Measurements from ENCODE around the gene TNFRSF8.

Gene TNFRSF8

GRCh38 chr1:12080773-12081556 is 17.9 kb downstream of the TNFRSF8 start:
- DNase-seq (ENCODE audit: low read depth): no peak
- Histone ChIP-seq H3K4me3 (ENCODE audit: low read length) (no peak overlapping the region), H3K4me1 (ENCODE audit: control insufficient read depth, insufficient read depth, low read length) (no peaks in the 10 kb centered on the region), H3K9me3 (ENCODE audit: control insufficient read depth, low read length) (peaks cover 21% of the 10 kb centered on the region), H3K9ac (ENCODE audit: low read length) (no peak overlapping the region), H3K36me3 (ENCODE audit: control insufficient read depth, insufficient read depth, low read length, severe bottlenecking) (no peaks in the 10 kb centered on the region), H3K27me3 (replicated peaks; ENCODE audit: control insufficient read depth, insufficient read depth, low read length) (peaks cover 14% of the 10 kb centered on the region)

- H3K4me3 ChIP-seq (ENCODE audit: low read length): no peak overlapping the region
- no peak for DNase-seq (ENCODE audit: low read depth)
- H3K36me3 ChIP-seq (ENCODE audit: control insufficient read depth, insufficient read depth, low read length, severe bottlenecking): no peaks in the 10 kb centered on the region
- H3K9ac ChIP-seq (ENCODE audit: low read length): no peak overlapping the region
- no peaks in the 10 kb centered on the region for H3K4me1 ChIP-seq (ENCODE audit: control insufficient read depth, insufficient read depth, low read length)
- H3K27me3 ChIP-seq (replicated peaks; ENCODE audit: control insufficient read depth, insufficient read depth, low read length): peaks cover 12% of the 10 kb centered on the region
- H3K9me3 ChIP-seq (ENCODE audit: control insufficient read depth, low read length): peaks cover 21% of the 10 kb centered on the region
Observed at GRCh38 chr1:12081648-12082396, 18.7 kb downstream of the TNFRSF8 start.

GRCh38 chr1:12082988-12083387 is 19.9 kb downstream of the TNFRSF8 start:
- H3K36me3 ChIP-seq (ENCODE audit: control insufficient read depth, insufficient read depth, low read length, severe bottlenecking): no peaks in the 10 kb centered on the region
- H3K9ac ChIP-seq (ENCODE audit: low read length): no peak overlapping the region
- H3K27me3 ChIP-seq (replicated peaks; ENCODE audit: control insufficient read depth, insufficient read depth, low read length): peaks cover 1% of the 10 kb centered on the region
- H3K4me3 ChIP-seq (ENCODE audit: low read length): no peak overlapping the region
- H3K9me3 ChIP-seq (ENCODE audit: control insufficient read depth, low read length): peaks cover 10% of the 10 kb centered on the region
- H3K4me1 ChIP-seq (ENCODE audit: control insufficient read depth, insufficient read depth, low read length): no peaks in the 10 kb centered on the region
- DNase-seq (ENCODE audit: low read depth): no peak

- no peaks in the 10 kb centered on the region for H3K36me3 ChIP-seq (ENCODE audit: control insufficient read depth, insufficient read depth, low read length, severe bottlenecking)
- peaks cover 10% of the 10 kb centered on the region for H3K9me3 ChIP-seq (ENCODE audit: control insufficient read depth, low read length)
- peak; percentile 45 for DNase-seq (ENCODE audit: low read depth)
- no peak overlapping the region for H3K9ac ChIP-seq (ENCODE audit: low read length)
- no peaks in the 10 kb centered on the region for H3K4me1 ChIP-seq (ENCODE audit: control insufficient read depth, insufficient read depth, low read length)
- H3K27me3 ChIP-seq (replicated peaks; ENCODE audit: control insufficient read depth, insufficient read depth, low read length): no peaks in the 10 kb centered on the region
- no peak overlapping the region for H3K4me3 ChIP-seq (ENCODE audit: low read length)
Observed at GRCh38 chr1:12083766-12084165, 20.7 kb downstream of the TNFRSF8 start.

- Histone ChIP-seq H3K4me1 (ENCODE audit: control insufficient read depth, insufficient read depth, low read length) (no peaks in the 10 kb centered on the region), H3K9ac (ENCODE audit: low read length) (no peak overlapping the region), H3K4me3 (ENCODE audit: low read length) (no peak overlapping the region), H3K36me3 (ENCODE audit: control insufficient read depth, insufficient read depth, low read length, severe bottlenecking) (no peaks in the 10 kb centered on the region), H3K9me3 (ENCODE audit: control insufficient read depth, low read length) (peaks cover 10% of the 10 kb centered on the region), H3K27me3 (replicated peaks; ENCODE audit: control insufficient read depth, insufficient read depth, low read length) (peaks cover 3% of the 10 kb centered on the region)
- no peak for DNase-seq (ENCODE audit: low read depth)
Observed at GRCh38 chr1:12085643-12086260, 22.6 kb downstream of the TNFRSF8 start.

- Histone ChIP-seq H3K9me3 (ENCODE audit: control insufficient read depth, low read length) (peaks cover 6% of the 10 kb centered on the region), H3K4me1 (ENCODE audit: control insufficient read depth, insufficient read depth, low read length) (no peaks in the 10 kb centered on the region), H3K27me3 (replicated peaks; ENCODE audit: control insufficient read depth, insufficient read depth, low read length) (peaks cover 14% of the 10 kb centered on the region), H3K4me3 (ENCODE audit: low read length) (no peak overlapping the region), H3K36me3 (ENCODE audit: control insufficient read depth, insufficient read depth, low read length, severe bottlenecking) (no peaks in the 10 kb centered on the region), H3K9ac (ENCODE audit: low read length) (no peak overlapping the region)
- DNase-seq (ENCODE audit: low read depth): no peak
Observed at GRCh38 chr1:12087797-12088314, 24.8 kb downstream of the TNFRSF8 start.

GRCh38 chr1:12088607-12089006 is 25.5 kb downstream of the TNFRSF8 start:
- H3K9me3 ChIP-seq (ENCODE audit: control insufficient read depth, low read length): no peaks in the 10 kb centered on the region
- no peaks in the 10 kb centered on the region for H3K36me3 ChIP-seq (ENCODE audit: control insufficient read depth, insufficient read depth, low read length, severe bottlenecking)
- no peak for DNase-seq (ENCODE audit: low read depth)
- no peaks in the 10 kb centered on the region for H3K4me1 ChIP-seq (ENCODE audit: control insufficient read depth, insufficient read depth, low read length)
- peaks cover 14% of the 10 kb centered on the region for H3K27me3 ChIP-seq (replicated peaks; ENCODE audit: control insufficient read depth, insufficient read depth, low read length)
- no peak overlapping the region for H3K9ac ChIP-seq (ENCODE audit: low read length)
- no peak overlapping the region for H3K4me3 ChIP-seq (ENCODE audit: low read length)

- no peaks in the 10 kb centered on the region for H3K9me3 ChIP-seq (ENCODE audit: control insufficient read depth, low read length)
- no peak for DNase-seq (ENCODE audit: low read depth)
- no peak overlapping the region for H3K9ac ChIP-seq (ENCODE audit: low read length)
- H3K27me3 ChIP-seq (replicated peaks; ENCODE audit: control insufficient read depth, insufficient read depth, low read length): peaks cover 14% of the 10 kb centered on the region
- no peaks in the 10 kb centered on the region for H3K4me1 ChIP-seq (ENCODE audit: control insufficient read depth, insufficient read depth, low read length)
- H3K36me3 ChIP-seq (ENCODE audit: control insufficient read depth, insufficient read depth, low read length, severe bottlenecking): no peaks in the 10 kb centered on the region
- no peak overlapping the region for H3K4me3 ChIP-seq (ENCODE audit: low read length)
Observed at GRCh38 chr1:12090326-12090725, 27.2 kb downstream of the TNFRSF8 start.

GRCh38 chr1:12091191-12091590 is 28.1 kb downstream of the TNFRSF8 start:
- Histone ChIP-seq H3K9ac (ENCODE audit: low read length) (no peak overlapping the region), H3K36me3 (ENCODE audit: control insufficient read depth, insufficient read depth, low read length, severe bottlenecking) (no peaks in the 10 kb centered on the region), H3K4me3 (ENCODE audit: low read length) (no peak overlapping the region), H3K9me3 (ENCODE audit: control insufficient read depth, low read length) (no peaks in the 10 kb centered on the region), H3K4me1 (ENCODE audit: control insufficient read depth, insufficient read depth, low read length) (no peaks in the 10 kb centered on the region), H3K27me3 (replicated peaks; ENCODE audit: control insufficient read depth, insufficient read depth, low read length) (peaks cover 14% of the 10 kb centered on the region)
- DNase-seq (ENCODE audit: low read depth): no peak

GRCh38 chr1:12094180-12094579 is 31.1 kb downstream of the TNFRSF8 start:
- peaks cover 22% of the 10 kb centered on the region for H3K4me1 ChIP-seq (ENCODE audit: control insufficient read depth, insufficient read depth, low read length)
- H3K4me3 ChIP-seq (ENCODE audit: low read length): no peak overlapping the region
- peaks cover 14% of the 10 kb centered on the region for H3K27me3 ChIP-seq (replicated peaks; ENCODE audit: control insufficient read depth, insufficient read depth, low read length)
- no peak for DNase-seq (ENCODE audit: low read depth)
- no peak overlapping the region for H3K9ac ChIP-seq (ENCODE audit: low read length)
- no peaks in the 10 kb centered on the region for H3K36me3 ChIP-seq (ENCODE audit: control insufficient read depth, insufficient read depth, low read length, severe bottlenecking)
- H3K9me3 ChIP-seq (ENCODE audit: control insufficient read depth, low read length): no peaks in the 10 kb centered on the region

Measured in adipocyte (in vitro differentiated cells).